HG03457 (cell line): Measurements from ENCODE around the gene ATP9B.
"Not testable (repeated sequence)": the region's sequence is repeated elsewhere in the genome, so short reads cannot be mapped to it uniquely, and the experiment has no call there.

Source experiments
- ATAC-seq: cut with Tn5 transposase; IDR thresholded peaks from one replicate; pipeline ENCODE4 v1.9.1; 2021; ENCODE audit warnings: moderate number of reproducible peaks; ENCODE audit not compliant: unreplicated experiment

Gene ATP9B

DNA sequence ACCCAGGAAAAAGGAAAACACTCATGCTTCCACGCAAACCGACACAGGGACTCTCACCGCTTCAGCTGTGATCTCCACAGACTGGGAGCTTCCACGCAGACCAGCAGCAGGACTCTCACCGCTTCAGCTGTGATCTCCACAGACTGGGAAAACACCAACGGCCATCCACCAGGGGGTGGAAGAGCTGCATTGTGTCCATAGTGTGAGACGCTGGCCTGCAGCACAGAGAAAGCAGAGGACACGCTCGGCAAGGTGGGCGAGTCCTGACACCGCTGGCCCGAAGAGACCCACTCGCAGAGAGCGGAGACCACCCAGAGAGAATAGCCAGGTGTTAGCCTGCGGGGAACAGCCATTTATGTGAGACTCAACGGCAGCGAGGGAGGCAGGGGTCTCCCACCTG lies 284.1 kb downstream of the ATP9B start:
- ATAC-seq: no peak

DNA sequence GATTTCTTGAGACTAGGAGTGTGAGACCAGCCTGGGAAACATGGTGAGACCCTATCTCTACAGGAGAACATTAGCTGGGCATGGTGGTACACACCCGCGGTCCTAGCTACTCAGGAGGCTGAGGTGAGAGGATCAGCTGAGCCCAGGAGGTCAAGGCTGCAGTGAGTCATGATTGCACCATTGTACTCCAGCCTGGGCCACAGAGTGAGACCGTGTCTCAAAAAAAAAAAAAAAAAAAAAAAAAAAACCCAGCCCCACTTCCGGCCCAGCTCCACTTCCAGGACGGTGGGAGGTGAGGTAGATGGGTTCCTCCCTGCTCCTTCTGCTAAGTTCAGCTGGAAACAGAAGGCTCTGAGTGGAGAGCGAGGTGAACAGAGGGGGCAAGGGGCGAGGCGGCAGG lies 285.2 kb downstream of the ATP9B start:
- no peak for ATAC-seq

DNA sequence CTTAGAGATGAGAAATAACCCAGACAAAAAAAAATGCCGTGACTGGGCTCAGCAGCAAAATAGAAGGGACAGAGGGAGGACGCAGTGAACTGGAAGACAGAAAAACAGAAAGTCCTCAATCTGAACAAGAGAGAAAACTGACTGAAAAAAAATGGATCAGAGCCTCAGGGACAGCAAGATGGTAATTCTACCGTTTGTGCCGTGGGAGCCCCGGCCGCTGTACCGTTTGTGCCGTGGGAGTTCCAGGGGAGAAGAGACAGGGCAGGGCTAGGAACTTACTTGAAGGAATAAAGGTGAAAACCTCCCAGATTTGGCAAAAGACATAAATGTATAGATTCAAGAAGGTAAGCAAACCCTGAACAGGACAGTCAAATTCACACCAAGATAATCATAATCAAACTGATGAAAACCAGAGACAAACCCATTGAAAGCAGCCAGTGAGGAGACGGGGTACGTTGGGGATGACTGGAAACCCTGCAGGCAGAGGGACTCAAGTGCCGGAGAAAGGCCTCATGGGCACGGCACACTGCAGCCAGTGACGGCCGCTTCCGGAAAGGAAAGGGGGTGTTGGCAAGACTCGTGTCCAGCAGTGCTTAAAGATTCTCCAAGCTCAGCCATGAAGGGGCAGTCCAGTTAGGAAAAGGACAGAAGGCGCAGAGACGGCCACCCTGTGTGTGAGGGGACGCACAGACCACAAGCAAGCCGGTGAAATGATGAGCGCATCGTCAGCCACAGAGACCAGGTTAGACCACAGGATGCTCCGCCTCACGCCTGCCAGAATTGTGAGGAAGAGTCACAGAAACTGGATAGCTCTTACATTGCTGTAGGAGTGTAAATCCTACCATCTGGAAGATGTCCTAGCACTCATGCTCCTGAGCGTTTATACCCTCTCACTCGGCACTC lies 286.5 kb downstream of the ATP9B start:
- peak; percentile 39 for ATAC-seq

DNA sequence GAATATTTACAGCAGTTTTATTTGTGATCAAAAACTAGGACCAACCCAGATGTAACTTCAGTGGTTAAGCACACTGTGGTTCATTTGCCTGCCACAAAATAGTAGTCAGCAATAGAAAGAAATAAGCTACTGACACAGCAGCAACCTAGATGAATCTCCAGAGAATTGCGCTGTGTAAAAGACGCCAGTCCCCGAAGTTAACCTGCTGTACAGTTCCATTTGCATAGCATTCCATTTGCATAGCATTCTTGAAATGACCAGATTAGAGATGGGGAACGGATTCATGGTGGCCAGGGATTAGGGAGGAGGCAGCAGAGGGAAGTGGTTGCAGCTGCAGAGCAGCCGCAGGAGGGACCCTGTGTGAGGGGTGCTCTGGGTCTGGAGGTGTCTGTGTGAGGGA lies 287.2 kb downstream of the ATP9B start:
- peak; percentile 85 for ATAC-seq

DNA sequence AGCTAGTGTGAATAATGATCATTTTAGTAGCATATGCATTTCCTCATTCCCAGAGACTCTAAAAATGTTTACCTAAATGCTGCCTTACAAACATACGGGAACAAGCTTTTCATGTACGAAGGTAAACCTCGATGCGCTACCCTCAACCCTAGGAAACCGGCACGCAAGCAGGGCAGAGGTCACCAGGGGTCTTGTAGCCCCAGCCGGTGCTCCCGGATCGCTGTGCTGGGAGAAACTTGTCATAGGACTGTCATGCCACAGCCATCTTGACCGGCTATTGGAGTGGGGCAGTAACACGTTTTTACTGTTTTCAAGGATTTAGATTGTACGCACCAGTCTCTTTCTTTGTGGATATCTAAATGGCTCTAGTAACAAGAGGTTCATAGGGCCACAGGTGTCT lies 291.7 kb downstream of the ATP9B start:
- ATAC-seq: no peak

DNA sequence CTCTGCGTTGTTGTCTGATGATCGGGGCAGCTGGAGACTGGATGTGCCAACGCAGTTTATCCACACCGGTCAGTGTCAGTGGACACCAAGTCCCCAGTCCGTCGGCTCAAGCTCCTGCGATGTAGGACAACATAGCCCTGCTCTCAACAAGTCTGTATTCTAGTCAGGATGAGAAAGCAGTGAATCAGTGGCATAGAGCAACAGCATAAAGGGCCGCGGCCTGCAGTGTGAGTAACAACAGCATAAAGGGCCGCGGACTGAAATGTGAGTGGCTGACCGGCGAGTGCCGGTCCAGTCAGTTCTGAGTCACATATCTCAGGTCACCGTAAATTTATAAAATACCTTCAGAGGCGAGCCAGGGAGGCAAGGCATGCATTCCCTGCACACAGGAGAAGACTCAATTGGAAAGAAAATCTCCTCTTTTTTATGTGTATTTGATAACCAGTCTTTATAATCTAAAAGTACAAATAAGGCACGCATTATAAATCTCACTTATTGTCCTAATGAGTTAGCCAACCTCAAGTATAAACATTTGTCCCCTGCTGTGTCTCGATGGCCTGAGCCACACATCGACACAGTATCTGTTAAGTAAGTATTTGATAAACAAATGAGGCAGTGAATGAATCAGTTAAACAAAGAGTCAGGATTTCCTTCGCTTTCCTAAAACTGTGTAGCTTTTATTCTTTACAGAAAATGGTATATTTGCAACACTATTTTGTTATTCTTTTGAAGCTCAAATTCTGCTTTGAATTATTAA lies 292.8 kb downstream of the ATP9B start:
- no peak for ATAC-seq

DNA sequence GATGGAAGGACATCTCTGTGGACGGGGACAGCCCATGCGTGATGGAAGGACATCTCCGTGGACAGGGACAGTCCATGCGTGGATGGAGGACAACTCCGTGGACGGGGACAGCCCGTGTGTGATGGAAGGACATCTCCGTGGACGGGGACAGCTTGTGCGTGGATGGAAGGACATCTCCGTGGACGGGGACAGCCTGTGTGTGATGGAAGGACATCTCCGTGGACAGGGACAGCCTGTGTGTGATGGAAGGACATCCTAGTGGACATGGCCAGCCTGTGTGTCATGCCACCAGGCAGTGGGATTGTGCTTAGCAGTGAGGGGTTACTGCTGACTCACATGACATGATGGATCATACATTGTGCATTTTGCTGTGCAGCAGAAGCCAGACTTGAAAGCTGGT lies 296.5 kb downstream of the ATP9B start:
- ATAC-seq: no peak

DNA sequence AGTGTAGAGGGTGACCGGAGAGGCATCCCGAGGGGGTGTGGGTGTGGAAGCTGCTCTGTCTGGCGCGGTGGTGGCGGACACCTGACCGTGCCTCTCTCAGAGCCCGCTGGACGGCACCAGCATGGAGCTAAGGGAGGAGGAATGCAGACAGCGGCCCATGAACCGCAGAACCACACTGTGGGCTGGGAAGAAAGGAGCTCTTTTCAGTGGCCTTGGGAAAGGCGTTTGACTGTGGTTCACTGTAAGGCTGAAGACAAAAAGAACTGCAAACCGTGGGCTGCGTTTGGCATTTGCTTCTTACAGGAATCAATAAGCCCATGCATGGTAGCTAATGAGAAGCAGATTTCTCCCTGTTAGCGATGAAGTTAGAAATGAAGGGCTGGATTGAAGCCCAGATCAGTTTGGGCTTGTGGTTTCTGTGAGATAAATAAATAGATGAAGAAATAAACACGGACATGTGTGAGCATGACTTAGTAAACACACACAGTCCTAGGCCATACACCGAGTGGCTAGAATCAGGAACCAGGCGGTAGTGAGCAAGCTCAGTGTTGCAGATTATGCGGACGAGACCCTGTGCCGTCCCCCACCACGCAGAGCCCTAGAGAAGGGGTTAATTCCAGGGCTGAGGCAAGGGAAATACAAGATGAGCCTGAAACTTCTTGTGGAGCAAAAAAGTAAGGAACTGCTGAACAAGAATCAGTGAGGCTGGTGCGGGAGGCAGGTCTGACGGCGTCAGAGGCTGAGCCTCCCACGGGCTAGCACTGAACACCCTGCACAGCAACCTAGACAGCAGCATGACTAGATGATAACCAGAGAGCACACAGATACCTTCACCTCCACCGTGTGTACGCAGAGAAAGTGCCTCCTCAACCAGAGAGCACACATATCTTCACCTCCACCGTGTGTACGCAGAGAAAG lies 297.2 kb downstream of the ATP9B start:
- no peak for ATAC-seq

DNA sequence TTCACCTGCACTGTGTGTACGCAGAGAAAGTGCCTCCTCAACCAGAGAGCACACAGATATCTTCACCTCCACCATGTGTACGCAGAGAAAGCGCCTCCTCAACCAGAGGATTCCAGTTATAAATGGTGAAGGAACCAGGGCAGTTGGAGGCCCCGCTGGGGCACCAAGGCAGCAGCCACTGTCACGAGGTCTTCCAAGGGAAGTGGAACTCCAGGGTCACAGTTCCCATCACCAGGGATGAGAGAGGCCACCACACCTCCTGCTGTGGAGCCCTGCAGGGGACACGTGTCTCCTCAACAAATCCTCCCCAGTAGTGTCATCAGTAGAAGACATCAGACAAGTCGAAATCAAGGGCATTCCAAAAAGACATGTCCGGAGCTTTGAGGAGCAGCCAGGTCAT lies 298.3 kb downstream of the ATP9B start:
- ATAC-seq: no peak

DNA sequence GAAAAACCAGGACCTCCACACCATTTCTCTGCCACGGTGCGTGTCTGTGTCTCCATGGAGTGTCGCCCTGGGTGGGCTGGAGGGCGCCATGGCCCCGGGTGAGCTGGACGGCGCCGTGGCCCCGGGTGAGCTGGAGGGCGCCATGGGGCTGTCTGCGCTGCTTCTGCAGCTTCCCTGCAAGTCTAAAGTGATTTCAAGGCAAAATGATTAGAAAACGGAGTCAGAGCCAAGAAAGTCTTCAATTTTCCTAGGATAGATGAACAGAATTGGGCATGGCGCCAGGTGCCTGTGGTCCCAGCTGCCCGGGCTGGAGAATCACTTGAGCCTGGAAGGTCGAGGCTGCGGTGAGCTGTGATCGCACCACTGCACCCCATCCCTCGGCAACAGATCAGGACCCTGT lies 298.8 kb downstream of the ATP9B start:
- ATAC-seq: no peak

DNA sequence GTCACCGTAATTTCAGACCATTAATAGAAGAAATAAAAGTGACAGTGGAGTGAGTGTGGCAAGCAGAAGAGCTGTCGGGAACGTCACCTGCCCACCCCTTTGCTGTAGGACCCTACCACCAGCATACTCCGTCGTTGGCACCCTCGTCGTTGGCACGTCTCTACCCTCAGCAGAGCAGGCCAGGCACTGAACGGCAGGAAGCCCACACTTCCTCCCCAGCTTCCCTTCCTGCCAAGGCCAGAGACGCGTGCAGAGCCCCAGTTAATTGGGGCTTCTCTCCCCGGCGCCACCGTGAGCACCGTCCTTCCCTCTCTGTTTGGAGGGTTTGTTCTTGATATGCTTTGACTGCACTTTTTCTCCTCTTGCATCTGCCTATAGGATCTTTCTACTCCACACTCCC lies 299.5 kb downstream of the ATP9B start:
- ATAC-seq: no peak

DNA sequence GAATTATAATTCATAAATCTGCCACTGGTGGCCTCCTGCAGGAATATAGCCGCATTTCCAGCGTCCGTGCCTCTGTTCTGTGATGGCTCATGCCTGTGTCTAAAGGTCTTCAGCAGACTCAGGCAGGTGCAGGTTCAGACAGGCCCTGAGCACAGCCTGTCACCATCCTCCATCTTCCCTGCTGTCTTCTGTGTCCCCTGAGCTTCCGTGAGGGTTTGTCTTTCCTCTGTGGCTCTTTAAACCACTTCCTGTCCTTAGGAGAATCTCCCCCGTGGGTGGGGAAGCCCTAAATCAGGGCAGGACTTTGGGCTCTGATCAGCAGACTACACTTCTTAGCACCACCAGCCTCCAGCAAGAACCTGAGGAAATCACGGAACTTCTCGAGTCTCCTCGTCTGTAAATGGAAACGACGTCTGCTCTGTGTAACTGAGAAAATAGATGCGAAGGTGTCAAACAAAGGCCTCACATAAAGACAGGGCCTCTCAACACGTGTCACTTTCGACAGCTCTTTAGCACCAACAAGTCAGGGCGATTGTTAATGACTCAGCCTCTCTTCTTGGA lies 302.4 kb downstream of the ATP9B start:
- ATAC-seq: no peak

DNA sequence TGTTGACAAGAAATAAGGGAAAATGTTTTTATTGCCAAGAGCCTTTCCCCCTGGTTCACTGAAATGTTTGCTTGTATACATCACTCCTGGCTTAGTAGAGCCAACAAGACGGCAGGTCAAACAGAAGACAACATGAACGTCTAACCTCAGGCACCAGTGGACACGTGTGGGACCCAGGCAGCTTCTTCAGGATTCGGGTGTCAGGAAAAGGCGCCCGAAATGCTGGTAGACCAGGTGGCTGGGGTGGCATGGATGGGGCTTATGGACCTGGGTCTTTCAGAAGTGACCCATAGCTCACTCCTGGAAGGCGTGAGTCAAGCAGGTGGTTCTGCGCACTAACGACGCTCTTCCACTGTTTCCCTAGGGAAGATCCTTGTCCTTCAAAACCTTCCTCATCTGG lies 303.3 kb downstream of the ATP9B start:
- no peak for ATAC-seq

DNA sequence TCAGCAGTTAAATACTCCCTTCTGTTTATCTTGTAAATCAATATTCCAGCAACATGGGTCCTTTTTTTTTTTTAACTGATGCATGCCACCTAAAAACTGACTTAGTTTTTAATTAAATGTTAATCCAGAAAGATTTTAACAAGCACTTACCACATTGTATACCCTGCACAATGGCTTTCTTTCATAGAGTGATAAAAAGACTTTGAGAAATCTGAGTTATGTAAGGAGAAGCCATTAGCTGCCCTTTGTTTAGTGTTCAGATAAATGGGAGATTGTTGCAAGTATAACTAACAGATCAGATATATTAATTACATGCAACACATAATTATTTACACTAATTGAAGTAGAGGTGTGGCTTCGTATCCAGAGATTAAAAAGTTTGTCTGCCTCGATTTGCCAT lies 303.8 kb downstream of the ATP9B start:
- no peak for ATAC-seq

DNA sequence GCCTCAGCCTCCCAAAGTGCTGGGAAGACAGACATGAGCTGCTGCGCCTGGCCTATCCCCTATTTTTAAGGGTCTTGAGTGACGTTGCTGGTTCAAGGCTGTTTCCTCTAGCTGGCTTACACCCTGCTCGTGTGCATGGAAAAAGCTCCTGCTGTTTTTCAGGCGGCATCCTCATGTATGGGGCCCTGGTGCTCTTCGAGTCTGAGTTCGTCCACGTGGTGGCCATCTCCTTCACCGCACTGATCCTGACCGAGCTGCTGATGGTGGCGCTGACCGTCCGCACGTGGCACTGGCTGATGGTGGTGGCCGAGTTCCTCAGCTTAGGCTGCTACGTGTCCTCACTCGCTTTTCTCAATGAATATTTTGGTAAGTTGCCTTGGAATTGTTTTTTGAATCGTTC lies 304.5 kb downstream of the ATP9B start:
- ATAC-seq: no peak

DNA sequence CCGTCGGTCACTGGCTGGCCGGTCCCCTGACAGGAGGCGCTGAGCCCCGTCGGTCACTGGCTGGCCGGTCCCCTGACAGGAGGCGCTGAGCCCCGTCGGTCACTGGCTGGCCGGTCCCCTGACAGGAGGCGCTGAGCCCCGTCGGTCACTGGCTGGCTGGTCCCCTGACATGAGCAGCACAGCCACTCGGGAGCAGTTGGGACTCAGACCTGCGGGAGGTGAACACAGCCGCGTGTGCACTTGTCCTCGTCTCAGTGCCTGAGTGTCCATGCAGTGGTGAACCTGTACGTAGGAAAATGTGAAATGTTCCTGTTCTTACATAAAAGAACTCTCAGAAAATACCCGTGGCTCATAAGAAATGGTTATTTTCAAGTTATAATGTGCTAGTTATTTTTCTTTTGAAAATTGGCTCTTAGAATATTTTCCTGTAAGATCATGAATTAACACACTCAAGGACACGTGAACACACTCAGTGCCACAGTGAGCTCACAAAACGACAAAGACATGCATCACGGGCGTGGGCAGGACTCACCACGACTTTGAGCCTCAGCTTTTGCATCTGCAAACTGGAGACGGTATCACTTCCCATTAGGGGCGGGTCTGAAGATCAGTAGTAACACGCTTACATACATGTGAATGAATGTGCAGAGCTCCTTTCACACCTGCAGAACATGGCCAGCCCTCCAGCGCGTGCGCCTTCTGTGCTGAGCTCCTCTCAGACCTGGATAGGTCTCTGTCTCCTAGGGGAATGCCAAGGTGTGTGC lies 305.4 kb downstream of the ATP9B start:
- peak; percentile 90 for ATAC-seq

DNA sequence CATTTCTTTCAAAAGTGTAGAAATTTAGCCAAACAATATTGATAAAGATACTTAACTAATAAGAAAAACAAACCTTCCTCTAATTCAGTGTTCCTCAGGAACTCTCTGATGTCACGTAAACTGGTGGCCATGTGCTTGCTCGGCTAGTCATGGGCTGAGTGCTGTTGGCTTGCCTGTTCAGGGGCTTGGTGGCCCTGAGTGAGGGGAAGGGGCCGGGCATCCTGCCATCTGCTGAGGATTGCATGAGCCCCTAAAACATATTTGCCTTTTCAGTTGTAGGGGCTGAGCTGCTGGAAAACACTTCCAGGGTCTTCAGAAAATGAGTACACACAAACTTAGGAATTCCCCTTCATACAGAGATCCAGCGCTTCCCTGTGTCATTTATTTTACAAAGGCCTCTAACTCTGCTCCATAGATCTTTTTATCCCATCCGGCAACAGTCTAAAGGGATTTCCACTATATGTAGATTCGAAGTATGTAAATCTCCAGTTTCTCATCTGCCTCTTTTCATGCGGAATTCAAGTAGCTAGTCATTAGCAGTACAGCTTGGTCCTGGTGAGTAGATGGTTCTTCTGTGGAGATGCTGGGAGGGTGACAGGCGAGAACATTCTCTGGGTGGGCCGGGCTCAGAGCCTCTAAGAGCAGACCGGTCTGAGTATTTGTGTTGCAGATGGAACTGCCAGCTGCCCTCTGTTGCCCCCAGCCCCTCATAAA lies 306.4 kb downstream of the ATP9B start:
- ATAC-seq: no peak

DNA sequence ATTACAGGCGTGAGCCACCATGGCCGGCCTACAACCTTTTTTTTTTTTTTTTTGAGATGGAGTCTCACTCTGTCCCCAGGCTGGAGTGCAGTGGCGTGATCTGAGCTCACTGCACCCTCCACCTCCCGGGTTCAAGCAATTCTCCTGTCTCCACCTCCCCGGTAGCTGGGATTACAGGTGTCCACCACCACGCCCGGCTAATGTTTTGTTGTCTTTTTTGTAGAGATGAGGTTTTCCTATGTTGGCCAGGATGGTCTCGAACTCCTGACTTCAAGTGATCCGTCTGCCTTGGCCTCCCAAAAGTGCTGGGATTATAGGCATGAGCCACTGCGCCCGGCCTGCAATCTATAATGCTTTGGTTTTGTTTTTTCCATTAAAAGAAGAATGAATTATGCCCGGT lies 307.5 kb downstream of the ATP9B start:
- not testable (repeated sequence) for ATAC-seq

DNA sequence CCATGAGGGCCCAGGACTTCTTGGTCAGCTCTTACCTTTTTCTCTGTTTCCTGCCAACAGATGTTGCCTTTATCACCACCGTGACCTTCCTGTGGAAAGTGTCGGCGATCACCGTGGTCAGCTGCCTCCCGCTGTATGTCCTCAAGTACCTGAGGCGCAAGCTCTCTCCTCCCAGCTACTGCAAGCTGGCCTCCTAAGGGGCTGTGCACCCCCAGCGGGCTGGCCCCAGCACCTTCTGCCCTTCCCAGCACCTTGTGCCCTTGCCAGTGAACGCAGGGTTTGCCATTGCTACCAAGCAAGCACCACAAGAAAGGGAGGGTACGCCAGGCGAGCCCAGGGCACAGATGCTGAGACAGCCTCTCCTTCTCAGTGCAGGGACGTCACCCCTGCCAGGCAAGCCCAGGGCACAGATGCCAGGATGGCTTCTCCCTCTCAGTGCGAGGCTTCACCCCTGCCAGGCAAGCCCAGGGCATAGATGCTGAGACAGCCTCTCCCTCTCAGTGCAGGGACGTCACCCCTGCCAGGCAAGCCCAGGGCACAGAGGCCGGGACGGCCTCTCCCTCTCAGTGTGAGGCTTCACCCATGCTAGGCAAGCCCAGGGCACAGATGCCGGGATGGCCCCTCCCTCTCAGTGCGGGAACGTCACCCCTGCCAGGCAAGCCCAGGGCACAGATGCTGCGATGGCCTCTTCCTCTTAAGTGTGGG lies 308.1 kb downstream of the ATP9B start:
- no peak for ATAC-seq
